ENCODE measurements around the gene CPED1. TPM values are rescaled to one million over a fixed set of nuclear protein-coding genes. Genes with fewer than 3 reads are reported as not detected.

The CPED1 gene
- total and polyA plus RNA-seq, 10 of the 15 experiments (the other 5 are each of a cell fraction or from before 2014, with no cell fraction given): 0.01 to 0.77 (median 0.10) TPM; not detected in 1

GRCh38 chr7:121337398-121337797, 348.9 kb downstream of the CPED1 start:
- TF ChIP-seq SRF (IDR thresholded peaks at IDR 0.05; ENCODE audit: low read depth in 2 of 2, low read length in 2 of 2) (no peak), SREBF2 (IDR thresholded peaks at IDR 0.05; ENCODE audit: low read length) (no peak), ZNF274 (IDR thresholded peaks at IDR 0.05; ENCODE audit: insufficient read depth, insufficient read length) (no peak), E2F8 (IDR thresholded peaks at IDR 0.05; ENCODE audit: low read depth, partially characterized antibody) (no peak), YBX1 (IDR thresholded peaks at IDR 0.05) (no peak), SMC3 (IDR thresholded peaks at IDR 0.05; ENCODE audit: borderline replicate concordance, low read length) (peak; percentile 47; the same call in 1 of the 2 replicates), CBX5 (IDR thresholded peaks at IDR 0.05; ENCODE audit: low read depth) (no peak), RAD21 (IDR thresholded peaks at IDR 0.05; ENCODE audit: insufficient read depth, low read depth, low read length) (peak; percentile 50), CTCF (IDR thresholded peaks at IDR 0.05 in 2 of 3, conservative IDR thresholded peaks at IDR 0.05 in 1 of 3; ENCODE audit: control insufficient read depth in 2 of 3, extremely low read depth in 1 of 3, insufficient read depth in 1 of 3, low read depth in 3 of 3, low read length in 3 of 3) (peak in 2 of 3 experiments; percentile 20 to 50; a peak in 3 of 6 replicates)
- Histone ChIP-seq H3K4me2 (ENCODE audit: control insufficient read depth, insufficient read depth) (no peak overlapping the region), H3K9ac (ENCODE audit: control insufficient read depth, insufficient read depth, low read length) (no peak overlapping the region), H3K9me3 (replicated peaks; ENCODE audit: control insufficient read depth, insufficient read depth, low read length) (no peaks in the 10 kb centered on the region), H3K36me3 (ENCODE audit: control insufficient read depth in 2 of 2, insufficient read depth in 2 of 2, low read length in 1 of 2) (no peaks in the 10 kb centered on the region; a peak in 1 of 4 replicates), H3K27me3 (replicated peaks in 1 of 2; ENCODE audit: control insufficient read depth in 2 of 2, insufficient read depth in 2 of 2, low read length in 1 of 2) (no peaks in the 10 kb centered on the region), H3K4me1 (ENCODE audit: control insufficient read depth, insufficient read depth, low read length) (no peaks in the 10 kb centered on the region), H2AFZ (ENCODE audit: control insufficient read depth, low read depth, low read length) (no peak overlapping the region), H3K4me3 (no peak overlapping the region), H3K27ac (ENCODE audit: control insufficient read depth, insufficient read depth) (no peak overlapping the region), H3K79me2 (ENCODE audit: control insufficient read depth, insufficient read depth, low read length) (no peaks in the 10 kb centered on the region), H4K20me1 (ENCODE audit: control insufficient read depth, insufficient read depth) (no peaks in the 10 kb centered on the region)
- no TSS peak for BruUV-seq (replicated peaks)
- FAIRE-seq (peak; percentile 68), DNase-seq (ENCODE audit: low read depth, low spot score) (no peak), ATAC-seq (peak; percentile 78)
- intact Hi-C loops (cut with micrococcal nuclease; ENCODE audit: unreplicated experiment) (loop anchor here (2.0 to 5.0 kb wide), 2 partner anchors 211 to 350 kb away; partner anchors contain the start of gene CPED1), in situ Hi-C loops (cut with MboI) (no loop called here)
- SMC1A ChIA-PET (ENCODE audit: uncharacterized antibody, unreplicated experiment): interaction anchor here (0.7 to 2.2 kb wide), 14 partner anchors 13 to 657 kb away, joined by 3 to 10 read pairs (median 3); no protein-coding TSS in a partner anchor
- CTCF ChIA-PET: interaction anchor here (0.6 to 3.6 kb wide), 16 partner anchors 13 to 657 kb away, joined by 3 to 20 read pairs (median 4); no protein-coding TSS in a partner anchor
- POLR2A ChIA-PET: no interaction called here
- WGBS (ENCODE audit: insufficient coverage, insufficient replicate concordance, low lambda C conversion rate, missing lambda C conversion rate): 29% methylated on average over 3 of the region's 3 CpGs
- RAD21 ChIA-PET (ENCODE audit: unreplicated experiment): interaction anchor here (0.8 to 1.7 kb wide), 7 partner anchors 59 to 210 kb away, joined by 3 to 7 read pairs (median 4); no protein-coding TSS in a partner anchor
